HG02885 (cell line): ENCODE results near the gene RPS27.
"Not testable (repeated sequence)": the region's sequence is repeated elsewhere in the genome, so short reads cannot be mapped to it uniquely, and the experiment has no call there.

ENCODE experiments used
- ATAC-seq: cut with Tn5 transposase; IDR thresholded peaks from one replicate; pipeline ENCODE4 v1.9.1; 2021; ENCODE audit warnings: mild to moderate bottlenecking; ENCODE audit not compliant: unreplicated experiment, poor library complexity

Gene RPS27

GRCh38 chr1:153984123-153984894 lies 6.3 kb upstream of the RPS27 start:
- no peak for ATAC-seq

- ATAC-seq = no peak
Measured at GRCh38 chr1:153985341-153985912, 5.1 kb upstream of the RPS27 start.

- ATAC-seq = no peak
Measured at GRCh38 chr1:153985941-153986761, 4.4 kb upstream of the RPS27 start, which contains the start of gene RAB13. Gene RAB13 (minus strand): TSS chr1:153986339. CDS start chr1:153986236, 103 bp downstream.

- no peak for ATAC-seq
Measured at GRCh38 chr1:153987621-153988020, 2.9 kb upstream of the RPS27 start.

GRCh38 chr1:153991151-153991630 lies 629 bp downstream of the RPS27 start:
- no peak for ATAC-seq

GRCh38 chr1:153991806-153992205 lies 1.2 kb downstream of the RPS27 start:
- no peak for ATAC-seq

GRCh38 chr1:153995202-153995601 lies 4.6 kb downstream of the RPS27 start:
- ATAC-seq = no peak

- ATAC-seq = no peak
Measured at GRCh38 chr1:153995640-153996039, 5.1 kb downstream of the RPS27 start.

- ATAC-seq = not testable (repeated sequence)
Measured at GRCh38 chr1:153996882-153997281, 6.3 kb downstream of the RPS27 start.

GRCh38 chr1:154000420-154000819 lies 9.9 kb downstream of the RPS27 start:
- ATAC-seq = no peak

- no peak for ATAC-seq
Measured at GRCh38 chr1:154006136-154006535, 15.6 kb downstream of the RPS27 start.

- no peak for ATAC-seq
Measured at GRCh38 chr1:154012129-154012528, 21.6 kb downstream of the RPS27 start.

- not testable (repeated sequence) for ATAC-seq
Measured at GRCh38 chr1:154012543-154012942, 22.0 kb downstream of the RPS27 start.

GRCh38 chr1:154014154-154014907 lies 23.8 kb downstream of the RPS27 start:
- ATAC-seq = no peak

GRCh38 chr1:154019269-154019668 lies 28.7 kb downstream of the RPS27 start:
- ATAC-seq = no peak

- ATAC-seq = no peak
Measured at GRCh38 chr1:154019940-154020339, 29.4 kb downstream of the RPS27 start.

- not testable (repeated sequence) for ATAC-seq
Measured at GRCh38 chr1:154033697-154034096, 43.1 kb downstream of the RPS27 start.
